Adipose tissue (tissue), 3 donors: ENCODE results near the gene PHB1. TPM values are rescaled to one million over a fixed set of nuclear protein-coding genes. Genes with fewer than 3 reads are reported as not detected.

ENCODE experiments used
- H3K27ac ChIP-seq: one replicate; pipeline ENCODE4 v1.5.1; 2013; ENCODE audit warnings: low read depth, low read length
- WGBS, 3 donors: extraction: QIAGEN DNeasy Blood & Tissue Kit; methylation state at CpG; one replicate each; pipeline ENCODE4 v1.1.7; 2013; 5-methylcytosine and 5-hydroxymethylcytosine counted together
- polyA plus RNA-seq, 3 donors: library from polyadenylated mRNA; stranded (reverse); fragments of 200-250 nt; gene quantifications; one replicate each; pipeline ENCODE4 v1.2.3, GENCODE V29; 2013
- donor health status: healthy with polysubstance abuse.
- donor health status: Bipolar disorder and iron deficiency.
- donor health status: healthy.

Gene PHB1
- 100 to 1,000 TPM in 2 of 3 donors, 10 to 100 TPM in 1; 85.7 to 212 (median 133) TPM for polyA plus RNA-seq

GRCh38 chr17:49414622-49415350, at the start of gene PHB1:
PHB1 (minus strand) TSS chr17:49414882; CDS start chr17:49413264, 1,618 bp downstream.
- no peak within 1 kb of the TSS for H3K27ac ChIP-seq
- WGBS, 3 donors: 0 to 1% (median 1%) methylated on average over 30 of the region's 30 CpGs

DNA sequence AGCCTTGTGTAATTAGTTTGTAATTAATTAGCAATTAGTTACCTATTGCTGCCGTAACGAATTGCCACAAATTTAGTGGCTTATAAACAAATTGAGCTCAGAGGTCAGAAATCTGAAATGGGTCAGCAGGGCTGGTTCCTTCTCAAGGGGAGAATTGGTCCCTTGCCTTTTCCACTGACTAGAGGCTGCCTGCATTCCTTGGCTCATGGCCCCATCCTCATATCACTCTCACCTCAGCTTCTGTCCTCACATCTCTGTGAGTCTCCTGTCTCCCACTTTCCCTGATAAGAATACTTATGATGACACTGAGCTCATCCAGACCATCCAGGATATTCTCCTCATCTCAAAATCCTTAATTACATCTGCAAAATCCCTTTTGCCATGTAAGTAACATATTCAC, 49.4 kb upstream of the PHB1 start:
- H3K27ac ChIP-seq: no peak overlapping the region
- WGBS, 3 donors: 66 to 98% (median 90%) methylated on average over 2 of the region's 2 CpGs

- H3K27ac ChIP-seq: no peak overlapping the region
- WGBS, 3 donors: 25 to 53% (median 39%) methylated on average over 2 of the region's 2 CpGs
These were observed 46.9 kb upstream of the PHB1 start for GRCh38 chr17:49461580-49461979.

- 75 to 83% (median 81%) methylated on average over 7 of the region's 7 CpGs for WGBS, 3 donors
- H3K27ac ChIP-seq: no peak overlapping the region
These were observed 45.7 kb upstream of the PHB1 start for GRCh38 chr17:49460401-49460800.

- 46 to 75% (median 67%) methylated on average over 7 of the region's 7 CpGs for WGBS, 3 donors
- H3K27ac ChIP-seq: no peak overlapping the region
These were observed 44.8 kb upstream of the PHB1 start for GRCh38 chr17:49459401-49459984.

- WGBS, 3 donors: 43 to 68% (median 61%) methylated on average over 15 of the region's 15 CpGs
- H3K27ac ChIP-seq: no peak overlapping the region
These were observed 43.2 kb upstream of the PHB1 start for GRCh38 chr17:49457564-49458535.

DNA sequence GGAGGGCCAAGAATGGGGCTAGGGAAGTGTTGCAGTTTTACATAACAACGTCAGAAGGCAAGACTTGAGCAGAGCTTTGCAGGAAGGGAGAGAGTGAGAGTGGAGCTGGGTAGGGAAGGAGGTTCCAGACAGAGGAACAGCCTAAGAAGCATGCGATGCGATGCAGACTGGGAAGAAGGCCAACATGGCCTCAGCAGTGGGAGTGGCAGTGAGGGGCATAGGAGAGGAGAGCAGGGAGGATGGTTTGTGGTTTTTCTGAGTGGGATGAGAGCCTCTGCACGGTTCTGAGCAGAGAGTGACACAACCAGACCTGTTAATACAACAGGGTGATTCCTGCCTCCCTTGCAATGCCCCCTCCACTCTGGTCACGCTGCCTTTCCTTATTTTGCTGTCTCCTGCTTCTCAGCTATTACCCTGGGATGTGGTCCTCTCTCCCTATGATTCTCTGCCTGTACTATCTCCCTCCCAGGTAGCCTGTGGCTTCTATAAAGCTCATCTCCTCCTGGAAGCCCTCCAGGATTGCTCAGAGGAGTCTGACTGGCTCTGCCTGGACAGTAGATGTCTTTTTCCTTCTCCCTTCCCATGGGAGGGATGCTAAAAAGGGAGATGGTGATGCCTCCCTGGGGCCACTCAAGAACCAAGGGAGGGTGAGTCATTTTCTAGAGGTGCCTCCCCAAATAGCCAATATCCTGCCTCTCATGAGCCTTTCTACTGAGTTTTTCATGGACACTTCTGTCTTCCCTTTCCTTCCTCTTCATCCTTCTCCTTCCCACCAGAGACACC, 41.7 kb upstream of the PHB1 start:
- WGBS, 3 donors: 19 to 36% (median 23%) methylated on average over 5 of the region's 5 CpGs
- H3K27ac ChIP-seq: no peak overlapping the region

DNA sequence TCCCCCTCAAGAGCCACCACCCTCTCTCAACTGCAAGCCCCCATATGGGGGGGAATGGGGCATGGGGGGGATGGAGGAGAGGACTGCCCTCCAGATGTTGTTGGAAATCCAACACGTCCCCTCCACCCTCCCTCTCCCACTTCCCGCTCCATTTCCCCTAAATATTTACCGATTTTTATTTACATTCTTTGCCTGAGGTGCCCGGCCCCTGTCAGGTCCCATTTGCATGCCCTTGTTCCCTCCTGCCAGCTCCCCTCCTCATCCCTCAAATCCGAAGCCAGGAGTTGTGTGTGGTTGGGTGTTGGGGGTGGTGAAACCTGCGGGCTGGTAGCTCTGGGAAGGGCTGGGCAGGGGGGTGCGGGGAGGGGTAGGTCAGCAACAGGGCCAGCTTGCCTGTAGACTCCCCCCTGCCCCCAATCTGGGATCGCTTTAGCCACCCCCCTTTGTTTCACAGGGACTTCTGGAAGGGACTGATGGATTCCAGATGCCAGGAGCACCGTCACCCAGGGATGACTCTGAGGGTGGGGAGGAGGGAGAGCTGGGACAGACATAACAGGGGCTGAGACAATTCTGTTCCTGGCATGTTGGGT, 40.7 kb upstream of the PHB1 start:
- H3K27ac ChIP-seq: no peak overlapping the region
- WGBS, 3 donors: 56 to 79% (median 70%) methylated on average over 9 of the region's 9 CpGs

DNA sequence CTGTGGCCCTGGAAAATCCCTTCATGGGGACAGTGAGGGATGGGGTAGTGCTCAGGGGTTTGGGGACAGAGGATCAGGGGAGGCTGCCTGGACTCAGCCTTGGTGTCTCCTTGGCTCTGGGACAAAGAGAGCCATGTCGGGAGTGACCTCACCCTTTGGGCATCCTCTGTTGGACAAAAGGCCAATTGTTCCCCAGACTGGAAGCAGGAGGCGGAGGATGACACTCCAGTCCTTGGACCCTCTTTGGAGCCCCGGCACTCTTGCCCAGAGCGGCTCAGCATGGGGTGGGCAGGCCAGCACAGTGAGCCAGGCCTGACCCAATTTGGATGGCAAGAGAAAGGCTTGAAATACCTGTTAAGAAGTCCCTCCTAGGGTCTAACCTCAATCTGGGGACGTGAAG, 39.4 kb upstream of the PHB1 start:
- H3K27ac ChIP-seq: no peak overlapping the region
- 50 to 82% (median 69%) methylated on average over 5 of the region's 5 CpGs for whole genome bisulfite sequencing, 3 donors

DNA sequence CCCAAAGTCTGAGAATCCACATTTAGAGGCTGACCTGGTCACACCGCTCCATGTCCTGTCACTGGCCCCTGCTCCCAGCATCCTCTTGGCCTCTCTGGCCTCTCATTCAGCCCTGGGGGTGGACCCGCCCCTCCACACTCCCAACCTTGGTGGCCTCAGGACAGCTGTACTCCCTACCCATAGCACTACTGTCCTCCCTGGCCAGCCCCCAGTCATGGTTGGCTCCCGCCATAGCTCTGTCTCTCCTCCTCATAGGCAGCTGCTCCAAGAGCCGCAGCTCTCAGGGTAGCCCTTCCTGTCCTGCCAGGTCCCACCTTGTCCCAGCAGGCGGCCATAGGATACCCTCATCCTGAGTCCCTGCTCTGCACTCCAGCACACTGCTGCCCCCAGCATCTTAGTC, 38.0 kb upstream of the PHB1 start:
- H3K27ac ChIP-seq: no peak overlapping the region
- 88 to 98% (median 89%) methylated on average over 5 of the region's 5 CpGs for WGBS, 3 donors

DNA sequence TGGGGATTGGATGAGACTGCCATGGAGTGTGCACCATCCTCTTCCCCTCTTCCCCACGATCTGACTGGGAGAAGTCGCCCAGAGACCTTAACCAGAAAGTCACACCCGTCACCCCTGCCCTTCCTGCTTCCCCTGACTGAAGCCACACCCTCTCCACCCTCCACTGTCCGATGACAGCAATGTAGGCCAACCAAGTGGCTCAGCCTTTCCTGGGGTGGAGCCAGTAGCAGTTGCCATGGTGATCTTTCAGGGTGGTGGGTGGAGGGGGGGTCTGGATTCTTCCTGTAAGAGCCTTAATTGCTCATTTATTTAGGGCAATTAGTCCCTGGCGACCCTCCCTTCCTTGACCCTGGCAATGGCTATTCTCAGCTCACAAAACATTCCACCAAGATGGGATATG, 37.5 kb upstream of the PHB1 start:
- no peak overlapping the region for H3K27ac ChIP-seq
- WGBS, 3 donors: 36 to 54% (median 37%) methylated on average over 4 to 5 of the region's 5 CpGs

- H3K27ac ChIP-seq: no peak overlapping the region
- WGBS, 3 donors: 37 to 61% (median 48%) methylated on average over 3 of the region's 3 CpGs
These were observed 36.1 kb upstream of the PHB1 start for GRCh38 chr17:49450735-49451134.

DNA sequence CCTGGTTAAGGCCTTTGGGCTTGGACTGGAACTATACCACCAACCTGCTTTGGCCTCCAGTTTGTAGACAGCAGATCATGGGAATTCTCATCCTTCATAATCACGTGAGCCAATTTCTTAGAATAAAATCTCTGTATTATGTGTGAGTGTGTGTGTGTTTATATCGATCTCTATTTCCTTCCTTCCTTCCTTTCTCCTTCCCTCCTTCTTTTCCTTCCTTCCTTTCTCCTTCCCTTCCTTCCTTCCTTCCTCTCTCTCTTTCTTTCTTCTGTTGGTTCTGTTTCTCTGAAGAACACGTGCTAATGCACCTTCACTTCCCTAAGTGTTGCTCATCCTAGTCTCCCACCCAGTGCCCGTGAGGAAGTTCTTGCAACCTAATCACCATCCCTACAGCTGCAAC, 35.5 kb upstream of the PHB1 start:
- no peak overlapping the region for H3K27ac ChIP-seq
- 61 to 68% (median 63%) methylated on average over 4 of the region's 4 CpGs for WGBS, 3 donors

DNA sequence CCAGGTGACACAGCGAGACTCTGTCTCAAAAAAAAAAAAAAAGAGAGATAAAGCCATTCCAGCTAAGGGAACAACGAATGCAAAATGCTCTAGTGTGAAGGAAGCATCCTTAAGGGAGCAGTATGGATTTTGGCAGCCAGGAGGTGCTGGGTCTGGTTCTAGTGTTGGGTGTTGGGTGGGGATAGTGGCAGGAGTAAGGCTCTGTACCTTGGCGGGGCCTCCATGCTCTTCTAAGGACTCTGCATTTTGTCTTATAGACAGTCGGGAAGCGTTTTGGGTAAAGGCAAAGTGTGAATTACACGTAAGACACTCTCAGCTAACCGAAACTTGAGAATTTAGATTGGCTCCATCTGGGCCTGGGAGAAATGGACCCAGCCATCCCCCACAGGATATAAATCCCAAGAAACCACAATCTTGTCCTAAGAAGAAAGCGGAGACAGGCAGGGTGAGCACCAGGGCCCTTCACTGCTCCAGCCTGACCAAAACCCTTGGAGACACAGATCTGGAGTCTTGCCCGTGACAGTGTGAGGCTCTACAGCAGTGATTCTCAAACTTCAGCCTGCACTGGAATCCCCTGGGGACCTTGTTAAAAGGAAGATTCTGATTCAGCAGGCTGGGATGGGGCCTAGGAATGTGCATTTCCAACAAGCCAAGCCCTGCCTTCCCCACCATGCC, 33.1 kb upstream of the PHB1 start:
- no peak overlapping the region for H3K27ac ChIP-seq
- WGBS, 3 donors: 77 to 90% (median 82%) methylated on average over 9 of the region's 9 CpGs

DNA sequence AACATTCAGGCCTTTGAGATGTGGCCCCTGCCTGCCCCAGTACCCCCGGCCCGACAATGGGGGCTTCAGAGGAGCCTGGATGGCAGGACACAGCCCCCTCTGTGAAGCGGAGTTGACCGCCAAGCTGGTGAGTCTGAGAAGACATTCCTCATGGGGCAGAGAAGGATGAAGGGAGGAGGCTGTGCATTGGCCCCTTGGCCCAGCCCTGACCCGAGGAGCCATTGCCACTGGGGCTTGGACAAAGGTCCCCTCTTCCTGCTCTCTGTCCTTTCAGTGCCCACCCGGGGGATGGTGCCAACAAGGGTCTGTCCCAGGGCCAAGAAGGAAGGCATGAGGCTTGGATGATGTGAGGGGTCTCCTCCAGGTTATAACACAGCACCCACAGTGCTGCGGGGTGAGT, 30.9 kb upstream of the PHB1 start:
- 77 to 87% (median 86%) methylated on average over 7 of the region's 7 CpGs for WGBS, 3 donors
- H3K27ac ChIP-seq: no peak overlapping the region

DNA sequence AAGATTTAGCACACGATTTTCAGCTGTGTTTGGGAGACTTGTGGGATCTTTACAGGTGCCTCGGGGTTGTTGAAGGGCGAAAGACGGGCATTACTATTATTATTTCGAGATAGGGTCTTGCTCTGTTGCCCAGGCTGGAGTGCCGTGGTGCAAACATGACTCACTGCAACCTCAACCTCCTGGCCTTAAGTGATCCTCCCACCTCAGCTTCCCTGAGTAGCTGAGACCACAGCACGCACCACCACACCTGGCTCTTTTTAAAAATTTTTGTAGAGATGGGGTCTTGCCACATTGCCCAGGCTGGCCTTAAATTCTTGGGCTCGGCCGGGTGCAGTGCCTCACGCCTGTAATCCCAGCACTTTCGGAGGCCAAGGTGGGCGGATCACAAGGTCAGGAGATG, 29.7 kb upstream of the PHB1 start:
- no peak overlapping the region for H3K27ac ChIP-seq
- 74 to 91% (median 91%) methylated on average over 12 of the region's 12 CpGs for WGBS, 3 donors

- whole genome bisulfite sequencing, 3 donors: 53 to 58% (median 56%) methylated on average over 6 of the region's 6 CpGs
- no peak overlapping the region for H3K27ac ChIP-seq
These were observed 29.2 kb upstream of the PHB1 start for GRCh38 chr17:49443862-49444261.
